Measurements from ENCODE around the gene WDR72. TPM values are rescaled to one million over a fixed set of nuclear protein-coding genes. Genes with fewer than 3 reads are reported as not detected.

WDR72 gene
- total RNA-seq (under 1 TPM in 1 of 10 donors, not detected in 9; 0.09 TPM), polyA plus RNA-seq (not detected)
- long read RNA-seq, donor 1, result 0 reads
- long read RNA-seq, donor 2, result 0 reads
- long read RNA-seq, donor 3, result 0 reads

- Histone ChIP-seq H3K27ac (no peak within 1 kb of the TSS), H3K4me1 (no peaks in the 10 kb centered on the region), H3K4me3 (peak within 1 kb of the TSS in 4 of 10 donors; percentile 7 to 41 (median 22)), H3K36me3 (no peaks in the 10 kb centered on the region), H3K27me3 (peaks cover 0 to 41% (median 31%) of the 10 kb centered on the region in 7 donors), H3K9me3 (no peaks in the 10 kb centered on the region)
- 2 to 4% methylated on average over 34 to 44 of the region's 45 CpGs for WGBS, 2 donors
- DNase-seq (peak in 1 of 2 donors; percentile 8), ATAC-seq (peak in 1 of 8 donors; percentile 31)
- intact Hi-C loops (cut with DNase I), result no loop called here
- TF ChIP-seq CTCF (IDR thresholded peaks at IDR 0.05), result no peak
Measured at GRCh38 chr15:53759411-53759931, at the start of gene WDR72. Gene WDR72 (minus strand): TSS chr15:53759663. CDS start chr15:53733149, 26,514 bp downstream.

- 55 to 63% methylated on average over 5 of the region's 5 CpGs for WGBS, 2 donors
- intact Hi-C loops (cut with DNase I), result no loop called here
- Histone ChIP-seq H3K4me3 (no peak overlapping the region), H3K36me3 (no peaks in the 10 kb centered on the region), H3K4me1 (peaks cover 0 to 8% (median 0%) of the 10 kb centered on the region in 9 donors), H3K27ac (peak overlapping the region in 1 of 10 donors; percentile 1), H3K27me3 (peaks cover 0 to 12% (median 0%) of the 10 kb centered on the region in 7 donors), H3K9me3 (no peaks in the 10 kb centered on the region)
- TF ChIP-seq CTCF (IDR thresholded peaks at IDR 0.05), result peak; percentile 24 to 70 (median 59)
- DNase-seq, result no peak
- ATAC-seq, result peak in 4 of 8 donors; percentile 27 to 49 (median 32)
Measured at GRCh38 chr15:53808058-53808706, 48.7 kb upstream of the WDR72 start.

GRCh38 chr15:53807501-53807900 lies 48.0 kb upstream of the WDR72 start:
- Histone ChIP-seq H3K9me3 (no peaks in the 10 kb centered on the region), H3K4me1 (peaks cover 0 to 8% (median 0%) of the 10 kb centered on the region in 9 donors), H3K36me3 (no peaks in the 10 kb centered on the region), H3K27me3 (peaks cover 0 to 10% (median 0%) of the 10 kb centered on the region in 7 donors), H3K4me3 (no peak overlapping the region), H3K27ac (peak overlapping the region in 1 of 10 donors; percentile 1)
- DNase-seq, result peak in 1 of 2 donors; percentile 13
- ATAC-seq, result peak in 6 of 8 donors; percentile 59 to 90 (median 78)
- no peak for TF ChIP-seq CTCF (IDR thresholded peaks at IDR 0.05)
- intact Hi-C loops (cut with DNase I), result no loop called here
- WGBS, 2 donors, result 32 to 63% methylated on average over 1 of the region's 1 CpG

- ATAC-seq (no peak), DNase-seq (no peak)
- H3K9me3 ChIP-seq, result no peaks in the 10 kb centered on the region
- no peak overlapping the region for H3K27ac ChIP-seq
- no peaks in the 10 kb centered on the region for H3K27me3 ChIP-seq
- intact Hi-C loops (cut with DNase I), result no loop called here
- no peak overlapping the region for H3K4me3 ChIP-seq
- H3K4me1 ChIP-seq, result peaks cover 0 to 4% (median 0%) of the 10 kb centered on the region in 9 donors
- no peak for TF ChIP-seq CTCF (IDR thresholded peaks at IDR 0.05)
- H3K36me3 ChIP-seq, result no peaks in the 10 kb centered on the region
- WGBS, 2 donors, result 26 to 37% methylated on average over 2 of the region's 2 CpGs
Measured at GRCh38 chr15:53802672-53803071, 43.2 kb upstream of the WDR72 start.

Measured in heart right ventricle (tissue), 16 donors.